Esophagus mucosa (tissue), 1 donor: ENCODE results near the gene PRUNE1. TPM values are rescaled to one million over a fixed set of nuclear protein-coding genes. Genes with fewer than 3 reads are reported as not detected.

Source experiments
- ATAC-seq: fragments of 200-7000 bp; cut with Tn5 transposase; one replicate; pipeline ENCODE4 v1.9.1; 2020
- total RNA-seq: library from RNA; stranded (reverse); gene quantifications from one replicate; pipeline ENCODE4 v1.2.4, GENCODE V29; 2023
- donor health status: DM: yes; HTN: yes; CAD: no.

The PRUNE1 gene
- total RNA-seq, 1 donor from 2014 or later = 14.3 TPM

- peak; percentile 63 for ATAC-seq
These were observed 1.8 kb upstream of the PRUNE1 start, which contains the start of gene MINDY1 for GRCh38 chr1:151006327-151007052. MINDY1 (minus strand) TSS chr1:151006902; CDS start chr1:151002617, 4,285 bp downstream.

GRCh38 chr1:151007853-151008243, 401 bp upstream of the PRUNE1 start:
- ATAC-seq = no peak

- ATAC-seq = no peak
These were observed 948 bp downstream of the PRUNE1 start for GRCh38 chr1:151009206-151009587.

- ATAC-seq = no peak
These were observed 1.6 kb downstream of the PRUNE1 start for GRCh38 chr1:151009674-151010345.

GRCh38 chr1:151010346-151010726, 2.1 kb downstream of the PRUNE1 start:
- ATAC-seq = no peak

GRCh38 chr1:151011154-151011850, 3.1 kb downstream of the PRUNE1 start:
- ATAC-seq = no peak

- no peak for ATAC-seq
These were observed 4.6 kb downstream of the PRUNE1 start for GRCh38 chr1:151012684-151013471.

GRCh38 chr1:151013518-151013917, 5.3 kb downstream of the PRUNE1 start:
- ATAC-seq = no peak

GRCh38 chr1:151024540-151025146, 16.4 kb downstream of the PRUNE1 start:
- ATAC-seq = peak; percentile 89

- ATAC-seq = no peak
These were observed 18.2 kb downstream of the PRUNE1 start for GRCh38 chr1:151026460-151026859.

- ATAC-seq = no peak
These were observed 23.9 kb downstream of the PRUNE1 start for GRCh38 chr1:151032164-151032563.

GRCh38 chr1:151035167-151035566, 26.9 kb downstream of the PRUNE1 start:
- ATAC-seq = peak; percentile 43

GRCh38 chr1:151036356-151036755, 28.1 kb downstream of the PRUNE1 start, which contains the start of gene BNIPL:
BNIPL (plus strand) TSS chr1:151036586; CDS start chr1:151036726, 140 bp downstream.
- ATAC-seq = peak; percentile 87

- ATAC-seq = peak; percentile 58
These were observed 28.8 kb downstream of the PRUNE1 start for GRCh38 chr1:151037032-151037431.

GRCh38 chr1:151039521-151039920, 31.3 kb downstream of the PRUNE1 start:
- ATAC-seq = no peak

- no peak for ATAC-seq
These were observed 34.9 kb downstream of the PRUNE1 start for GRCh38 chr1:151043163-151043562.

GRCh38 chr1:151047591-151047924, 39.3 kb downstream of the PRUNE1 start, which contains the start of gene C1orf56:
C1orf56 (plus strand) TSS chr1:151047751; CDS start chr1:151047848, 97 bp downstream.
- peak; percentile 51 for ATAC-seq

GRCh38 chr1:151047925-151048644, 39.8 kb downstream of the PRUNE1 start:
- ATAC-seq = peak; percentile 84

- no peak for ATAC-seq
These were observed 40.4 kb downstream of the PRUNE1 start for GRCh38 chr1:151048645-151049032.

- ATAC-seq = peak; percentile 1
These were observed 41.2 kb downstream of the PRUNE1 start for GRCh38 chr1:151049458-151049857.

GRCh38 chr1:151050051-151050688, 41.9 kb downstream of the PRUNE1 start:
- no peak for ATAC-seq
